ENCODE measurements around the gene PDLIM3. TPM values are rescaled to one million over a fixed set of nuclear protein-coding genes. Genes with fewer than 3 reads are reported as not detected.

PDLIM3 gene
- total and polyA plus RNA-seq, 2 of the 13 experiments (the other 11 are each of a cell fraction or from before 2014, with no cell fraction given): 5.9 to 14.0 TPM

DNA sequence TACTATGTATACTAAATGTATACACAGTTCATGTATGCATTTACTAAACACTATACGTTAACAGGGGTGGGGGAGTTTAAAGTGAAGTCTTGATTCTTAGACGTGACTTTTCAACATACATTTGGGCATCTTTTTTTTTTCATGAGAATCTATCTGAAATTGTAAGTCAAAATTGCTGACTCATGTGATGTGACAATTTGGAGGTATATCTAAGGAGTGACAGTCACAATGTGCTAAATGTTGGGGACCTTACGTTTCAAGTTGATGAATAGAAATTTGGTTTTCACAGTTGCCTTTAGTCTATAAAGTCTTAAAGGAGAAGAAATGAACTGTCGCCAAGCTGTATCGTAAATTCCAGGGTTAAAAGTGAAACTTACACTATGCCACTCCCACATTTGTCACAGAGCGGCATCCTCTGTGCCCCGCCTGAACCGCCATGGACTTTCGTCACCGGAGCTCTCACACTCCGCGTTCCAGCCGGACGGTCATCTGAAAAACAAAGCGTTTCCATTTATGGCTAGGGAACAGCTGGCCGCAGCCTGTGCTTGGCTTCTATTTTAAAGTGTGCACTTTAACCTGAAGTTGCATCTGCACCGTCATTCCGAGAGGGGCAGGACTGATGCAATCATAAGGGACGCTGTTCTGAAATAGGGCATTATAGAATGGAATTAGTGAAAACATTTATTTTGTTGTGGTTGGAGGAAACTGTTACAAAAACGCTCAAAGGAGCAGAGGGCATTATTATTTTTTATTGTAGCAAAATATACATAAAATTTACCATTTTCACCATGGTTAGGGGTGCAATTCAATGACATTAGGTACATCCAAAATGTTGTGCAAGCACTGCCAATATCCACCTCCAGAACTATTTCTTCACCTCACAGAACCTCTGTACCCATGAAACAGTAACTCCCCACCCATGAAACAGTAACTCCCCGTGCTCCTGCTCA is 30.9 kb downstream of the PDLIM3 start (continued):
- TF ChIP-seq, protein P1, sequence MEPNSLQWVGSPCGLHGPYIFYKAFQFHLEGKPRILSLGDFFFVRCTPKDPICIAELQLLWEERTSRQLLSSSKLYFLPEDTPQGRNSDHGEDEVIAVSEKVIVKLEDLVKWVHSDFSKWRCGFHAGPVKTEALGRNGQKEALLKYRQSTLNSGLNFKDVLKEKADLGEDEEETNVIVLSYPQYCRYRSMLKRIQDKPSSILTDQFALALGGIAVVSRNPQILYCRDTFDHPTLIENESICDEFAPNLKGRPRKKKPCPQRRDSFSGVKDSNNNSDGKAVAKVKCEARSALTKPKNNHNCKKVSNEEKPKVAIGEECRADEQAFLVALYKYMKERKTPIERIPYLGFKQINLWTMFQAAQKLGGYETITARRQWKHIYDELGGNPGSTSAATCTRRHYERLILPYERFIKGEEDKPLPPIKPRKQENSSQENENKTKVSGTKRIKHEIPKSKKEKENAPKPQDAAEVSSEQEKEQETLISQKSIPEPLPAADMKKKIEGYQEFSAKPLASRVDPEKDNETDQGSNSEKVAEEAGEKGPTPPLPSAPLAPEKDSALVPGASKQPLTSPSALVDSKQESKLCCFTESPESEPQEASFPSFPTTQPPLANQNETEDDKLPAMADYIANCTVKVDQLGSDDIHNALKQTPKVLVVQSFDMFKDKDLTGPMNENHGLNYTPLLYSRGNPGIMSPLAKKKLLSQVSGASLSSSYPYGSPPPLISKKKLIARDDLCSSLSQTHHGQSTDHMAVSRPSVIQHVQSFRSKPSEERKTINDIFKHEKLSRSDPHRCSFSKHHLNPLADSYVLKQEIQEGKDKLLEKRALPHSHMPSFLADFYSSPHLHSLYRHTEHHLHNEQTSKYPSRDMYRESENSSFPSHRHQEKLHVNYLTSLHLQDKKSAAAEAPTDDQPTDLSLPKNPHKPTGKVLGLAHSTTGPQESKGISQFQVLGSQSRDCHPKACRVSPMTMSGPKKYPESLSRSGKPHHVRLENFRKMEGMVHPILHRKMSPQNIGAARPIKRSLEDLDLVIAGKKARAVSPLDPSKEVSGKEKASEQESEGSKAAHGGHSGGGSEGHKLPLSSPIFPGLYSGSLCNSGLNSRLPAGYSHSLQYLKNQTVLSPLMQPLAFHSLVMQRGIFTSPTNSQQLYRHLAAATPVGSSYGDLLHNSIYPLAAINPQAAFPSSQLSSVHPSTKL (CRISPR knock-in tag; IDR thresholded peaks at IDR 0.05): peak; percentile 93
- no peak for TF ChIP-seq ZSCAN12 (CRISPR knock-in tag; IDR thresholded peaks at IDR 0.05)
- TF ChIP-seq, protein P2, sequence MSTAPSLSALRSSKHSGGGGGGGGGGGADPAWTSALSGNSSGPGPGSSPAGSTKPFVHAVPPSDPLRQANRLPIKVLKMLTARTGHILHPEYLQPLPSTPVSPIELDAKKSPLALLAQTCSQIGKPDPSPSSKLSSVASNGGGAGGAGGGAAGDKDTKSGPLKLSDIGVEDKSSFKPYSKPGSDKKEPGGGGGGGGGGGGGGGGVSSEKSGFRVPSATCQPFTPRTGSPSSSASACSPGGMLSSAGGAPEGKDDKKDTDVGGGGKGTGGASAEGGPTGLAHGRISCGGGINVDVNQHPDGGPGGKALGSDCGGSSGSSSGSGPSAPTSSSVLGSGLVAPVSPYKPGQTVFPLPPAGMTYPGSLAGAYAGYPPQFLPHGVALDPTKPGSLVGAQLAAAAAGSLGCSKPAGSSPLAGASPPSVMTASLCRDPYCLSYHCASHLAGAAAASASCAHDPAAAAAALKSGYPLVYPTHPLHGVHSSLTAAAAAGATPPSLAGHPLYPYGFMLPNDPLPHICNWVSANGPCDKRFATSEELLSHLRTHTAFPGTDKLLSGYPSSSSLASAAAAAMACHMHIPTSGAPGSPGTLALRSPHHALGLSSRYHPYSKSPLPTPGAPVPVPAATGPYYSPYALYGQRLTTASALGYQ (CRISPR knock-in tag; IDR thresholded peaks at IDR 0.05): no peak
- no peak for TF ChIP-seq ZSCAN25 (CRISPR knock-in tag; IDR thresholded peaks at IDR 0.05)
- TF ChIP-seq TAF15 (IDR thresholded peaks at IDR 0.05; ENCODE audit: low read depth, low read length, poor library complexity, severe bottlenecking): no peak
- TF ChIP-seq EZH2 (conservative IDR thresholded peaks at IDR 0.05; ENCODE audit: low read depth, low read length): no peak
- TF ChIP-seq, protein P3, sequence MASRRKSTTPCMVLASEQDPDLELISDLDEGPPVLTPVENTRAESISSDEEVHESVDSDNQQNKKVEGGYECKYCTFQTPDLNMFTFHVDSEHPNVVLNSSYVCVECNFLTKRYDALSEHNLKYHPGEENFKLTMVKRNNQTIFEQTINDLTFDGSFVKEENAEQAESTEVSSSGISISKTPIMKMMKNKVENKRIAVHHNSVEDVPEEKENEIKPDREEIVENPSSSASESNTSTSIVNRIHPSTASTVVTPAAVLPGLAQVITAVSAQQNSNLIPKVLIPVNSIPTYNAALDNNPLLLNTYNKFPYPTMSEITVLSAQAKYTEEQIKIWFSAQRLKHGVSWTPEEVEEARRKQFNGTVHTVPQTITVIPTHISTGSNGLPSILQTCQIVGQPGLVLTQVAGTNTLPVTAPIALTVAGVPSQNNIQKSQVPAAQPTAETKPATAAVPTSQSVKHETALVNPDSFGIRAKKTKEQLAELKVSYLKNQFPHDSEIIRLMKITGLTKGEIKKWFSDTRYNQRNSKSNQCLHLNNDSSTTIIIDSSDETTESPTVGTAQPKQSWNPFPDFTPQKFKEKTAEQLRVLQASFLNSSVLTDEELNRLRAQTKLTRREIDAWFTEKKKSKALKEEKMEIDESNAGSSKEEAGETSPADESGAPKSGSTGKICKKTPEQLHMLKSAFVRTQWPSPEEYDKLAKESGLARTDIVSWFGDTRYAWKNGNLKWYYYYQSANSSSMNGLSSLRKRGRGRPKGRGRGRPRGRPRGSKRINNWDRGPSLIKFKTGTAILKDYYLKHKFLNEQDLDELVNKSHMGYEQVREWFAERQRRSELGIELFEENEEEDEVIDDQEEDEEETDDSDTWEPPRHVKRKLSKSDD (CRISPR knock-in tag; IDR thresholded peaks at IDR 0.05; ENCODE audit: low read depth): no peak
- peak; percentile 60; the same call in 1 of the 2 replicates for TF ChIP-seq SPEN (CRISPR knock-in tag; IDR thresholded peaks at IDR 0.05; ENCODE audit: low read depth)
- peak; percentile 86 for TF ChIP-seq RXRB (CRISPR knock-in tag; IDR thresholded peaks at IDR 0.05; ENCODE audit: borderline replicate concordance)
- no peak for TF ChIP-seq ZBTB7A (CRISPR knock-in tag; IDR thresholded peaks at IDR 0.05)
- TF ChIP-seq ZNF432 (CRISPR knock-in tag; IDR thresholded peaks at IDR 0.05; ENCODE audit: borderline replicate concordance): no peak
- no peak for TF ChIP-seq ZNF335 (CRISPR knock-in tag; IDR thresholded peaks at IDR 0.05)
- TF ChIP-seq, protein P4, sequence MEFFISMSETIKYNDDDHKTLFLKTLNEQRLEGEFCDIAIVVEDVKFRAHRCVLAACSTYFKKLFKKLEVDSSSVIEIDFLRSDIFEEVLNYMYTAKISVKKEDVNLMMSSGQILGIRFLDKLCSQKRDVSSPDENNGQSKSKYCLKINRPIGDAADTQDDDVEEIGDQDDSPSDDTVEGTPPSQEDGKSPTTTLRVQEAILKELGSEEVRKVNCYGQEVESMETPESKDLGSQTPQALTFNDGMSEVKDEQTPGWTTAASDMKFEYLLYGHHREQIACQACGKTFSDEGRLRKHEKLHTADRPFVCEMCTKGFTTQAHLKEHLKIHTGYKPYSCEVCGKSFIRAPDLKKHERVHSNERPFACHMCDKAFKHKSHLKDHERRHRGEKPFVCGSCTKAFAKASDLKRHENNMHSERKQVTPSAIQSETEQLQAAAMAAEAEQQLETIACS (CRISPR knock-in tag; IDR thresholded peaks at IDR 0.05): no peak
- TF ChIP-seq, protein P5, sequence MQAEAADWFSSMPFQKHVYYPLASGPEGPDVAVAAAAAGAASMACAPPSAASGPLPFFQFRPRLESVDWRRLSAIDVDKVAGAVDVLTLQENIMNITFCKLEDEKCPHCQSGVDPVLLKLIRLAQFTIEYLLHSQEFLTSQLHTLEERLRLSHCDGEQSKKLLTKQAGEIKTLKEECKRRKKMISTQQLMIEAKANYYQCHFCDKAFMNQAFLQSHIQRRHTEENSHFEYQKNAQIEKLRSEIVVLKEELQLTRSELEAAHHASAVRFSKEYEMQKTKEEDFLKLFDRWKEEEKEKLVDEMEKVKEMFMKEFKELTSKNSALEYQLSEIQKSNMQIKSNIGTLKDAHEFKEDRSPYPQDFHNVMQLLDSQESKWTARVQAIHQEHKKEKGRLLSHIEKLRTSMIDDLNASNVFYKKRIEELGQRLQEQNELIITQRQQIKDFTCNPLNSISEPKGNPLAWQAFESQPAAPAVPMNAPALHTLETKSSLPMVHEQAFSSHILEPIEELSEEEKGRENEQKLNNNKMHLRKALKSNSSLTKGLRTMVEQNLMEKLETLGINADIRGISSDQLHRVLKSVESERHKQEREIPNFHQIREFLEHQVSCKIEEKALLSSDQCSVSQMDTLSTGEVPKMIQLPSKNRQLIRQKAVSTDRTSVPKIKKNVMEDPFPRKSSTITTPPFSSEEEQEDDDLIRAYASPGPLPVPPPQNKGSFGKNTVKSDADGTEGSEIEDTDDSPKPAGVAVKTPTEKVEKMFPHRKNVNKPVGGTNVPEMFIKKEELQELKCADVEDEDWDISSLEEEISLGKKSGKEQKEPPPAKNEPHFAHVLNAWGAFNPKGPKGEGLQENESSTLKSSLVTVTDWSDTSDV (CRISPR knock-in tag; IDR thresholded peaks at IDR 0.05): no peak
- peak; percentile 56; the same call in 1 of the 2 replicates for TF ChIP-seq HMG20A (CRISPR knock-in tag; IDR thresholded peaks at IDR 0.05; ENCODE audit: borderline replicate concordance)
